C4-2B (cell line): Measurements from ENCODE around the gene XRRA1.

Source experiments
- CTCF ChIP-seq: fragments of 450-650 bp; conservative IDR thresholded peaks from 2 replicates; pipeline ENCODE4 v1.5.1; 2017; ENCODE audit warnings: mild to moderate bottlenecking
- ZFX ChIP-seq: fragments of 450-650 bp; IDR thresholded peaks from 2 replicates; pipeline ENCODE4 v1.6.1; 2017

GRCh38 chr11:74941492-74941891, 7.4 kb downstream of the XRRA1 start:
- TF ChIP-seq CTCF (no peak), ZFX (no peak)
